ENCODE results near the gene PIEZO2. TPM values are rescaled to one million over a fixed set of nuclear protein-coding genes. Genes with fewer than 3 reads are reported as not detected.
A peak's percentile ranks its signal among the peaks of the same experiment; 100 is the strongest.
"Not testable (repeated sequence)": the region's sequence is repeated elsewhere in the genome, so short reads cannot be mapped to it uniquely, and the experiment has no call there.

PIEZO2 gene
- polyA plus RNA-seq, 1 experiment: 2.8 TPM

- DNase-seq (ENCODE audit: low read depth, low spot score): no peak
- H3K4me3 ChIP-seq (ENCODE audit: low read depth, low read length): no peak overlapping the region
- no peaks in the 10 kb centered on the region for H3K9me3 ChIP-seq (ENCODE audit: control insufficient read depth, insufficient read depth, low read length)
- peak overlapping the region; percentile 11 for H3K27ac ChIP-seq (ENCODE audit: low read depth, low read length)
- no peaks in the 10 kb centered on the region for H3K27me3 ChIP-seq (ENCODE audit: control insufficient read depth, insufficient read depth, low read length)
- TF ChIP-seq CTCF (IDR thresholded peaks at IDR 0.05; ENCODE audit: low read depth, low read length): no peak
- ChIA-PET CTCF (interaction anchor here (1.0 kb wide), 1 partner anchor 376 kb away, joined by 4 read pairs; no protein-coding TSS in a partner anchor), POLR2A (no interaction called here)
Measured at GRCh38 chr18:11177382-11177781, 28.0 kb upstream of the PIEZO2 start.

- no peaks in the 10 kb centered on the region for H3K9me3 ChIP-seq (ENCODE audit: control insufficient read depth, insufficient read depth, low read length)
- ChIA-PET POLR2A (interaction anchor here (0.6 kb wide), 1 partner anchor 196 kb away, joined by 3 read pairs; no protein-coding TSS in a partner anchor), CTCF (interaction anchor here (0.5 to 1.8 kb wide), 3 partner anchors 325 to 1770 kb away, joined by 3 to 5 read pairs (median 4); no protein-coding TSS in a partner anchor)
- TF ChIP-seq CTCF (IDR thresholded peaks at IDR 0.05; ENCODE audit: low read depth, low read length): no peak
- H3K4me3 ChIP-seq (ENCODE audit: low read depth, low read length): no peak overlapping the region
- DNase-seq (ENCODE audit: low read depth, low spot score): peak; percentile 16
- H3K27ac ChIP-seq (ENCODE audit: low read depth, low read length): peak overlapping the region; percentile 22
- H3K27me3 ChIP-seq (ENCODE audit: control insufficient read depth, insufficient read depth, low read length): no peaks in the 10 kb centered on the region
Measured at GRCh38 chr18:11176481-11176881, 27.1 kb upstream of the PIEZO2 start.

- no peaks in the 10 kb centered on the region for H3K9me3 ChIP-seq (ENCODE audit: control insufficient read depth, insufficient read depth, low read length)
- no peaks in the 10 kb centered on the region for H3K27me3 ChIP-seq (ENCODE audit: control insufficient read depth, insufficient read depth, low read length)
- peak overlapping the region; percentile 91 for H3K27ac ChIP-seq (ENCODE audit: low read depth, low read length)
- no peak overlapping the region for H3K4me3 ChIP-seq (ENCODE audit: low read depth, low read length)
- TF ChIP-seq CTCF (IDR thresholded peaks at IDR 0.05; ENCODE audit: low read depth, low read length): no peak
- DNase-seq (ENCODE audit: low read depth, low spot score): peak; percentile 27
- ChIA-PET POLR2A (interaction anchor here (1.0 kb wide), 1 partner anchor 248 kb away, joined by 3 read pairs; no protein-coding TSS in a partner anchor), CTCF (interaction anchor here (1.0 to 1.8 kb wide), 2 partner anchors 21 to 324 kb away, joined by 4 to 5 read pairs; no protein-coding TSS in a partner anchor)
Measured at GRCh38 chr18:11175266-11175979, 26.1 kb upstream of the PIEZO2 start.

- CTCF ChIA-PET: interaction anchor here (0.7 to 1.6 kb wide), 4 partner anchors 11 to 133 kb away, joined by 3 to 8 read pairs (median 4); no protein-coding TSS in a partner anchor
- H3K4me3 ChIP-seq (ENCODE audit: low read depth, low read length); H3K9me3 ChIP-seq (ENCODE audit: control insufficient read depth, insufficient read depth, low read length); H3K27ac ChIP-seq (ENCODE audit: low read depth, low read length); POLR2A ChIA-PET; H3K27me3 ChIP-seq (ENCODE audit: control insufficient read depth, insufficient read depth, low read length); DNase-seq (ENCODE audit: low read depth, low spot score): not testable (repeated sequence)
Measured at GRCh38 chr18:11174179-11174578, 24.8 kb upstream of the PIEZO2 start.

GRCh38 chr18:11167778-11168177 lies 18.4 kb upstream of the PIEZO2 start:
- Histone ChIP-seq H3K27me3 (ENCODE audit: control insufficient read depth, insufficient read depth, low read length) (no peaks in the 10 kb centered on the region), H3K27ac (ENCODE audit: low read depth, low read length) (no peak overlapping the region), H3K9me3 (ENCODE audit: control insufficient read depth, insufficient read depth, low read length) (no peaks in the 10 kb centered on the region; the same call in 1 of the 2 replicates), H3K4me3 (ENCODE audit: low read depth, low read length) (no peak overlapping the region)
- CTCF ChIA-PET: interaction anchor here (0.7 to 1.2 kb wide), 5 partner anchors 13 to 608 kb away, joined by 3 to 6 read pairs (median 3); no protein-coding TSS in a partner anchor
- no peak for TF ChIP-seq CTCF (IDR thresholded peaks at IDR 0.05; ENCODE audit: low read depth, low read length)
- POLR2A ChIA-PET: no interaction called here
- peak; percentile 13 for DNase-seq (ENCODE audit: low read depth, low spot score)
